Right hindlimb (tissue), 1 donor: ENCODE results near the gene SEMA6C.
"Not testable (repeated sequence)": the region's sequence is repeated elsewhere in the genome, so short reads cannot be mapped to it uniquely, and the experiment has no call there.

Experiments used
- DNase-seq: peaks from one replicate; pipeline ENCODE4 v3.0.0-alpha.2; 2018

The SEMA6C gene

DNA sequence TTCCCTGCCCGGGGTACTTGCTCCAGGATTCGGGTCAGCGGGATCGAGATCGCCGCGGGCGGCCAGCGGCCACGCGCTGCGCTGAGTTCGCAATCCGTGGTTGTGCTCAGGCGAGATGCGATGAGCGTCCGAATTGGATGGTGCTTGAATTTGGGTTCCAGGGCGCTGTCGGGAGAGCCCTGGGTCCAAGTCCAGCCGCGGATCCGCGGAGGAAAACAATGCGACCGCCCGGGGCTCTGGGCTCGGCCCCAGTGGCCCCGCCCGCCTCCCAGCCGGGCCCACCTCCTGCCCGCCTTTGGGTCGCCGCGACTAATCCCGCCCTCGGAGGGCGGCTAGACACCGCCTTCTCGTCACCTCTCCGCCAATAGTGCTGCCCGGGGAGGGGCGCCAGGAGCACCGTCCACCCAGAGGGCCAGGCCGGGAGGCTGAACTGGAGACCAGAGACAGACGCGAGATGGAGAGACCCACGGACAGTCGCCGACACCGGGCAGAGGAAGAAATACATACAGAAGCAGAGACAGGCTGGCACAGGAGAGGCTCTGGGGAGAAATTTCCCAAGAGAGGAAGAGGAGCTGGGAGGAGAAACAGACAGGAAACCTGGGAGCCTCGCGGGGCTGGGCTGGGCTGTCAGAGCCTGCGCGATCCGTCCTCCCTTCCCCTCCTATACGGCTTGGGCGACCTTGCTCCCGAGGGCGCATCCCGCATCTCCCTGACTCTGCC lies at the start of gene SEMA6C:
TSS of gene SEMA6C (minus strand) at position 220 of the 720 bp plus-strand sequence. CDS start 4,010 bp downstream, outside the sequence.
- DNase-seq: peak; percentile 97

DNA sequence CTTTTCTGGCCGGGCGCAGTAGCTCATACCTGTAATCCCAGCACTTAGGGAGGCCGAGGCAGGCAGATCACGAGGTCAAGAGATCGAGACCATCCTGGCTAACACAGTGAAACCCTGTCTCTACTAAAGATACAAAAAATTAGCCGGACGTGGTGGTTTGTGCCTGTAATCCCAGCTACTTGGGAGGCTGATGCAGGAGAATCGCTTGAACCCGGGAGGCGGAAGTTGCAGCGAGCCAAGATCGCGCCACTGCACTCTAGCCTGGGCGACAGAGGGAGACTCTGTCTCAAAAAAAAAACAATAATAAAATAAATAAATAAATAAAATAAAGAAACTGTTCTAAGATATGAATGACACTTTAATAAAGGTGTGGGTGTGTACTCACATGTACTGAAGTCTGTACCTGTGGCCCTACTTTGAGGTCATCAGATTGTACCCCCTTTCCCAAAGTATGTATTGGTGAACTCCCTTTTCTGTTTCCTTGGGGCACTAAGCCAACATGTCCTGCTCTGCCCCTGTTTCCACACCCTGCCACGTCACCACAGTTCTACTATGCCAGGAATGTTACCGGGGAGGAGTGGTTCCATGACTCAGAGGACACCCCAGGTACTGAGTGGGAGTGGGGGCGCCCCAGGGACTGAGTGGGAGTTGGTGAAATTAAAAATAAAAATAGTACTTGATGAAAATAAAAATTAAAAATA lies 48.6 kb upstream of the SEMA6C start:
- DNase-seq: not testable (repeated sequence)

GRCh38 chr1:151193856-151194255 lies 47.4 kb upstream of the SEMA6C start:
- no peak for DNase-seq

- DNase-seq: no peak
Observed at GRCh38 chr1:151193304-151193703, 46.9 kb upstream of the SEMA6C start.

- DNase-seq: no peak
Observed at GRCh38 chr1:151192047-151192446, 45.6 kb upstream of the SEMA6C start.

GRCh38 chr1:151189637-151190445 lies 43.4 kb upstream of the SEMA6C start, which contains the start of gene VPS72:
VPS72 (minus strand) TSS chr1:151190197; CDS start chr1:151190121, 76 bp downstream.
- DNase-seq: peak; percentile 93

DNA sequence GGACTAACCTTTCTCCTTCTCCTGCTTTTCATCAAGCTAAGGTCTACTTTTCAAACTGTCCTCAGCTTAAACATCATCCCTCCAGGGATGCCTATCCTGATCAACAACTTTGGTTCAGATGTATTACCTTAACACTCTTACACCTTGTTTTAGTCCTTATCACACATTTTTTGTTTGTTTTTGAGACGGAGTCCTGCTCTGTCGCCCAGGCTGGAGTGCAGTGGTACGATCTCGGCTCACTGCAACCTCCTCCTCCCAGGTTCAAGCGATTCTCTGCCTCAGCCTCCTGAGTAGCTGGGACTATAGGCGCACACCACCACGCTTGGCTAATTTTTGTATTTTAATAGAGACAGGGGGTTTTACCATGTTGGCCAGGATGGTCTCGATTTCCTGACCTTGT lies 42.2 kb upstream of the SEMA6C start:
- DNase-seq: not testable (repeated sequence)

DNA sequence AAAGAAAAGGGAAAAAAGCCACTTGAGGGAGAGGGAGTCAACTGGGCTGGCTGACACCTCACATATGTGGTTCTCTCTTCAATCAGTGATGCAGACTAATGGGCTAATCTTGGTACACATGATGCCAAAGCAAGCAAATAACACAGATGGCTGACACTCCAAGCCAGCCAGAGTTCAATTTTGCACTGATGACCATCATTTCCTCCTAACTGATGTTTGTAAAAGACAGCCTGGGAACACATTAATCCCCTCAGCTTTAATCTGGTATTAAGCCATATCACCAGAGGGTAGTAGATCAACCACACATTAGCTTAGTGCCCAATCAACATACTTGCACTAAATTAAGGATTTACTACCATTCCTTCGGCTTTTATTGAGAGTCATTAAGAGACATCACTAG lies 40.8 kb upstream of the SEMA6C start:
- no peak for DNase-seq

DNA sequence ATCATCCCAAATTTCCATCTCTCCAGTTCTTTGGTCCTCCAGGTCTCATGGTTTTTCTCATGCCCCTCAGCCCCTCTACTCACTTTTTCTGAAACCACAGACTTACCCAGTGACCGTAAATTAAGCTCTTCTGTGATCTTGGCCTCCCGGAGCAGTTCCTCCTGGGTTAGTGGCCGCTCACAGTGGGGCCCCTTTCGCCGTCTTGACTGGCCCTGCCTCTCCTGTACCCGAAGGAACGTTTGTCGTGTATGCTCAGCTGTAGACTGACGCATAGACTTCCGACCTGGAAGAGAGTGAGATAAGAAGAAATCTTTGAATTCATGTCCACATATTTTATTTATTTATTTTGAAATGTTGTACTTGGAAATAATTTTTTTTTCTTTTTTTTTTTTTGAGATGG lies 37.8 kb upstream of the SEMA6C start:
- no peak for DNase-seq

GRCh38 chr1:151176514-151177045 lies 30.1 kb upstream of the SEMA6C start:
- no peak for DNase-seq

- no peak for DNase-seq
Observed at GRCh38 chr1:151175863-151176262, 29.4 kb upstream of the SEMA6C start, which contains the start of gene TMOD4. TMOD4 (minus strand) TSS chr1:151175981; CDS start chr1:151174875, 1,106 bp downstream.

DNA sequence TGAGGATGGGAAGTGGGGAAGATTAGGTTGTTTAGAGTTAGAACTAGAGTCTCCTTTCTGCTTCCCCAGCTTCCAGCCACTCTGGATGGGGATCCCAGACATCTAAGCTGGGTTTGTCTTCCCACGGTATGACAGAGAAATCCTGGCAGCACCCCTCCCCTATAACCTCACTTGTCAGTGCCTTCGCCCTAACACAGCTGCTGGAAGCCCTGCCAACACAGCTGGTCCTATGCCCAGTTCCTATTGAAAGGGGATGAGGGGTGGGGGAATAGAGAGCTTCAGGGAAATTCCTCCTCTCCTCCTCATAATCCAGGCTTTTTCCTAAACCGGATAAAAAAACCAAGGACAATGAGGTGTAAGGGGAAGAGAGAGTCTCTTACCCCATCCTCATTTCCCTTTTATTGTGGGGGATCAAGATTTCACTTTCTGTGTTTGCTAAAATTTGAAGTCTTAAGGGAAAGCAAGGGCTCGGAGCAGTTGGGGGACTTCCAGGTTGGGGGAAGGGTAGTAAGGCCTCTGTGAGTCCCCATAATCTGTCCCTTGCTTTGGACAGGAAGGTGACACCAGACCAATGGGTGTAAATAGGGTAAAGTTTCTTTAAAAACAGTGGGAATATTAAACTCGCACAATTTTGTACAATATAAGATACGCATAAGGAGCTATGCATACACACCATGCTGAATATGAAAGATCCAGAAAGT lies 28.8 kb upstream of the SEMA6C start:
- DNase-seq: peak; percentile 77

GRCh38 chr1:151171190-151171589 lies 24.8 kb upstream of the SEMA6C start:
- no peak for DNase-seq

GRCh38 chr1:151167116-151167515 lies 20.7 kb upstream of the SEMA6C start:
- no peak for DNase-seq

GRCh38 chr1:151166505-151166956 lies 20.1 kb upstream of the SEMA6C start:
- no peak for DNase-seq

DNA sequence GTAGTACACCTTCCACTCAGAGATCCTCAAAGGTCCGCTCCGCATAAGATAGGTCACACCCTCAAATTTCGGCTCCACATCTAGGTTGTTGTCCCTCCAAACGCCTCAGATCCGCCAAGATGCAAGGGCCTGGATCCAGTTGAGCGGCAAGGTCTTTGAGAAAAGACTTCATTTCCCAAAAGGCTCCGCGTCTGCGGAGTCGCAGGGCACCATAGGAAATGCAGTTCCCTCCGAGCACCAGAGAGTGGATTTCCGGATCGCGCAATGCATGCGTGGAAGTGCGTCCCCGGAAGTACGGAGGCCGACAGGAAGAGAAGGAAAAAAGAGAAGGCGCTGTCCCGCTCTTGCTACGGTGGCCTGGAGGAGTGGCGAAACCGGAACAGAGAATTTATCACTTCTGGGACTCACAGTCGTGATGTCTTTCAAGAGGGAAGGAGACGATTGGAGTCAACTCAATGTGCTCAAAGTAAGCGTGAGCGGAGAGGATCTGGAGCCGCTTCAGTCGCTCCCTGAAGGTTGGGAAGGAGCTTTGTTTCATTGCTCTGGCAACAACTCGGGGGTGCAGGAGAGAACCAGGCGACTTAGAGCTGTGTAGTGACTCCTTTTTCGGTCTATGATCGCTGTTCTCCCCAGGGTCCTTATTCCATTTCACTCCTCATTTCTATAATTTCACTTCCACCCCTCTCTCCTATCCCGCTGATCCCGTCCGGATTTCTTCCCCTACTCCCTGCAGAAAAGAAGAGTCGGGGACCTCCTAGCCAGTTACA lies 19.5 kb upstream of the SEMA6C start, which contains the start of the genes LYSMD1 and SCNM1:
TSS of gene LYSMD1 (minus strand) at position 165 of the 767 bp plus-strand sequence. CDS start 644 bp downstream, outside the sequence.
TSS of gene SCNM1 (plus strand) at position 407 of the 767 bp plus-strand sequence. CDS start at position 416, 9 bp downstream.
- DNase-seq: peak; percentile 98

DNA sequence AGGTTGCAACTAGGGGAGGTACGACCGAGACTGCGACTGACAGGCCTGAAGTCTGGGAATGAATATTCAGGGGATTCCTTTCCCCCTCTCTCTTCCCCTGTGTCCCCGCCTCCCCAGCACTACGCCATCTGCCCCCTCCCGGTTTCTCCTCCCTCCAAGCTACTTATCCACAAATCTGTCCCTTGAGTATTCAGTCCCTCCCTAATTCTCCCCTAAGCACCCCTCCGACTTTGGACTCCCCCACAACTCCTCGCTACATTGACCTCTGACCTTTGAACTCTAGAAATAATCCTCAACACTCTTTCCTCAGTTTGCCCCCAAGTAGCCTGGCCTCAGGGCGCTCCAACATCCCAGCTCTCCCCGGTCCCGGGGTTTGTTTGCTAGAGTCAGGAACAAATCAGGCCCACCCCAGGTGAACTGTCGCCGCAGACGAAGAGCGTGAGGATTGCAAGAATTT lies 18.9 kb upstream of the SEMA6C start:
- DNase-seq: peak; percentile 75

- no peak for DNase-seq
Observed at GRCh38 chr1:151164732-151165280, 18.4 kb upstream of the SEMA6C start.

DNA sequence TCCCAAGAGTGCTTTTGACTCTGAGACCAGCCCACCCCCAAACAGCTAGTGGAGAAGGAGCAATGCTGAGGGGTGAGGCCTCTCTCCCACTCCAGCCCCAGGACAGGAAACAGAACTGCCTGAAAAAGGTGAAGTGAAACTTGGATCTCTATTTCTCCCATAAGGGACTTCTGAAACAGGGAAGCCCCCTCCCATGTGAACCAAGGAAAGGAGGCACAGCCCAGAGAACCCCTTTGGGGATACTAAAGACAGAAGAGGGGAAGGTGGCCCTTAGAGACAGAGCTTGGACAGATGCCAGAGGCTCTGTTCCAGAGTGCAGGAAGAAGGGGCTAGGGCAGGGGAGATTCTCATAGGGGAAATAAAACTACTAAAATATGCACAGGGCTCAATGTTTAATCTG lies 12.9 kb upstream of the SEMA6C start:
- no peak for DNase-seq

GRCh38 chr1:151158751-151159251 lies 12.4 kb upstream of the SEMA6C start:
- DNase-seq: no peak
